ENCODE results near the gene DEGS1.

- TF ChIP-seq CTCF (conservative IDR thresholded peaks at IDR 0.05 in 1 of 2, IDR thresholded peaks at IDR 0.05 in 1 of 2; ENCODE audit: extremely low read depth in 1 of 2, insufficient read depth in 1 of 2, low read depth in 1 of 2, low read length in 2 of 2) (no peak), EZH2 (IDR thresholded peaks at IDR 0.05; ENCODE audit: borderline replicate concordance, low read length) (no peak)
Measured at GRCh38 chr1:224199679-224200078, 16.6 kb downstream of the DEGS1 start.
